ENCODE measurements around the gene ROBO1.

Gene ROBO1

GRCh38 chr3:79011821-79012529 lies 755.8 kb downstream of the ROBO1 start:
- DNase-seq (ENCODE audit: low spot score), result no peak

GRCh38 chr3:79009861-79010260 lies 757.9 kb downstream of the ROBO1 start:
- no peak for DNase-seq (ENCODE audit: low spot score)

- no peak for DNase-seq (ENCODE audit: low spot score)
Measured at GRCh38 chr3:79006077-79006476, 761.7 kb downstream of the ROBO1 start.

GRCh38 chr3:79005084-79005483 lies 762.7 kb downstream of the ROBO1 start:
- DNase-seq (ENCODE audit: low spot score), result no peak

- no peak for DNase-seq (ENCODE audit: low spot score)
Measured at GRCh38 chr3:79003994-79004393, 763.8 kb downstream of the ROBO1 start.

GRCh38 chr3:79002465-79003372 lies 765.1 kb downstream of the ROBO1 start:
- no peak for DNase-seq (ENCODE audit: low spot score)

- no peak for DNase-seq (ENCODE audit: low spot score)
Measured at GRCh38 chr3:79001255-79001654, 766.5 kb downstream of the ROBO1 start.

- no peak for DNase-seq (ENCODE audit: low spot score)
Measured at GRCh38 chr3:78999139-78999538, 768.7 kb downstream of the ROBO1 start.

- DNase-seq (ENCODE audit: low spot score), result no peak
Measured at GRCh38 chr3:78995087-78995486, 772.7 kb downstream of the ROBO1 start.

GRCh38 chr3:78994174-78995027 lies 773.4 kb downstream of the ROBO1 start:
- no peak for DNase-seq (ENCODE audit: low spot score)

GRCh38 chr3:78993375-78993774 lies 774.4 kb downstream of the ROBO1 start:
- no peak for DNase-seq (ENCODE audit: low spot score)

GRCh38 chr3:78992830-78993229 lies 775.0 kb downstream of the ROBO1 start:
- no peak for DNase-seq (ENCODE audit: low spot score)

- no peak for DNase-seq (ENCODE audit: low spot score)
Measured at GRCh38 chr3:78992400-78992799, 775.4 kb downstream of the ROBO1 start.

GRCh38 chr3:78991656-78992055 lies 776.1 kb downstream of the ROBO1 start:
- DNase-seq (ENCODE audit: low spot score), result no peak

GRCh38 chr3:78990156-78990555 lies 777.6 kb downstream of the ROBO1 start:
- no peak for DNase-seq (ENCODE audit: low spot score)

- no peak for DNase-seq (ENCODE audit: low spot score)
Measured at GRCh38 chr3:78988324-78988723, 779.5 kb downstream of the ROBO1 start.

GRCh38 chr3:78986416-78987101 lies 781.2 kb downstream of the ROBO1 start:
- no peak for DNase-seq (ENCODE audit: low spot score)

- no peak for DNase-seq (ENCODE audit: low spot score)
Measured at GRCh38 chr3:78985981-78986380, 781.8 kb downstream of the ROBO1 start.

- DNase-seq (ENCODE audit: low spot score), result no peak
Measured at GRCh38 chr3:78979028-78979427, 788.8 kb downstream of the ROBO1 start.

- DNase-seq (ENCODE audit: low spot score), result no peak
Measured at GRCh38 chr3:78978037-78978436, 789.8 kb downstream of the ROBO1 start.

GRCh38 chr3:78977073-78977472 lies 790.7 kb downstream of the ROBO1 start:
- DNase-seq (ENCODE audit: low spot score), result no peak

- DNase-seq (ENCODE audit: low spot score), result no peak
Measured at GRCh38 chr3:78976200-78976599, 791.6 kb downstream of the ROBO1 start.
